GM21619 (cell line): ENCODE results near the gene ASS1.

ENCODE experiments used
- ATAC-seq: cut with Tn5 transposase; IDR thresholded peaks from one replicate; pipeline ENCODE4 v1.9.1; 2021; ENCODE audit not compliant: unreplicated experiment

Gene ASS1

DNA sequence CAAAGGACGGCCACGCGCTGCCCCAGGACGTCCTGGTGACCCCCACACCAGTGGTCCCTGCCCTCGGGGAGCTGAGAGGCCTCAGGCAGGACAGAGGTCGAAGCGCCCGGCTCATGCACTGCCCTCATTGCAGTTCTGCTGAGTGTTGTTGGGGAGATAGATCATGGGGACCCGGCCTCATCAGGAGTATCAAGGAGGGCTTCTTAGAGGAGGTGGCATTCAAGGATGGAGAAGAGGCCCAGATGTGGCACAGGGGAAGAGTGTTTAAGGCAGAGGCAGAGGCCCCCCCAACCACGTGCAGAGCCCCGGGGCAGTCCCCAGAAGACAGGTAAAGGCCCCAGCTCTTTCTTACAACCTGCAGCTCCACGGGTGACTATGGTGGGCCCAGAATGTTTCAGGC lies 26.2 kb downstream of the ASS1 start:
- no peak for ATAC-seq

DNA sequence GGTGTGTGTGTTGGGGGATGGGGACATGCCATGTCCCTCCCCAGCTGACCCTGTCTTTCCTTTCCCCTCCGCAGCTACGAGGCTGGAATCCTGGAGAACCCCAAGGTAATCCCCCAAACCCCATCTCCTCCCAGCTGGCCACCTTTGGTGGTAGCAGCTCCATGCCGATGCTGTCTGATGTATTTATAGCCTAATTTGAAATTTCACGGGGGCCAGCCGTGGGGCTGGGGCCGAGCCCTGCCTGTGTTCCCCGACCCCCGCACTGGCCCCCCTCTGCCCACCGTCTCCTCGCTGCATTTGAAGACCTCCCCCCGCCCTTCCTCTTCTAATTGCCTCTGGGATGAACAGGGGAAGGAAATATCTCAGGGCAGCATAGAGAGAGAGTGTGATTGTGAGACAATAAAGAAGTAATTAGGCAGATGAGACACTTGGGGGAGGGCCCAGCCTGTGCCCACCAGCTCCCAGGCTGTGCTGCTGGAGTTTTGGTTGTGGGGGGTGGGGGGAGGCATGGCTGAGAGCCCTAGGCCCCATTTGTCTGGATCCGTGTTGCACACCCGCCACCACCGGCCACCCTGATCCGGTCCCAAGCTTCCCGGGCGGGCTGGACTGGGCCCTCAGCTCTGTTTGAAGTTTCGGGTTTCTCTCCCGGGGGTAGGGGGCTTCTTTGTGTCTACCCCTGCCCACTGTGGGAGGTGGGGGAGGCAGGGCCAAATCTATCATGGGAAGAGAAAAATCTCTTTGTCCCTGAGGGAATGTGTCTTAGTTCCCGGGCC lies 26.8 kb downstream of the ASS1 start:
- ATAC-seq = no peak

DNA sequence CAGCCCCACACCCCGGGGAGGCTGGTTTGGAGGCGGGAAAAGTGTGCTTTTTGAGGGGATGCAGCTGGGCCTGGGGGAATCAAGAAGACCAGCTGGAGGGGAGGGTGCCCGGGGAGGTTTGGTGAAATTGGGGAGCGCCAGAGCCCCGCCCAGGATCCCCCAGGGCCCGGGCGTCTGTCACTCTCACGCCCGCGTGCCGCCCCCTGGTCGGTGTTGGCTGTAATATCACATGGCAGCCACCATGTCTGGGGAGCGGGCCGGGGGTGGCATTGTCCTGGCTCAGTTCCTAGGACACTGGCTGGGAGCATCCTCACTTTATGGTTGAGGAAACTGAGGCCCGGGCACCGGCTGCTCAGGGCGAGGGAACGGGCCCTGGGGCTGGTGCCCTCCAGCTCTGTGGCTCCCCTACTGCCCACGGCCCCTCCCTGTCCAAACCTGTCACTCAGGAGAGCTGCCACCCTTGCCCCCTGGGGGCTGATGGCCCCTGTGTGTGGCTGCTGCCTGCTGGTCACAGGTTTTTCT lies 27.5 kb downstream of the ASS1 start:
- ATAC-seq = no peak

DNA sequence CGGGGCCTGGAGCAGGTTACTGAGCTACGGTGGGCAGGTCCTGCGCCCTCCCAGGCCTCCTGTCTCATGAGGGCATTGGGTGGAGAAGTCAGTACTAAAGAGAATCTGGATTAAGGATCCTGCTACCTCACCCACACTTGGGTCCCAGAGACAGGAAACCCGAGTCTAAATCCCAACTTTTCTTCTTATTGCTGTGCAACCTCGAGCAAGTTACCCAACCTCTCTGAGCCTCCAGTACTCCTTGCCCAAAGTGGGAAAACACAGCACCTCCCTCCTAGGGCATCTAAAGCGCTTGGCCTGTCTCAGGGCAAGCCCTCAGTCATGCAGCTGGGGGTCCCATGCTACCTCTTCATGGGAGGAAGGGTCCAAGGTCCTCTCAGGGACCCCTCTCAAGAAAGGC lies 28.2 kb downstream of the ASS1 start:
- ATAC-seq = no peak

DNA sequence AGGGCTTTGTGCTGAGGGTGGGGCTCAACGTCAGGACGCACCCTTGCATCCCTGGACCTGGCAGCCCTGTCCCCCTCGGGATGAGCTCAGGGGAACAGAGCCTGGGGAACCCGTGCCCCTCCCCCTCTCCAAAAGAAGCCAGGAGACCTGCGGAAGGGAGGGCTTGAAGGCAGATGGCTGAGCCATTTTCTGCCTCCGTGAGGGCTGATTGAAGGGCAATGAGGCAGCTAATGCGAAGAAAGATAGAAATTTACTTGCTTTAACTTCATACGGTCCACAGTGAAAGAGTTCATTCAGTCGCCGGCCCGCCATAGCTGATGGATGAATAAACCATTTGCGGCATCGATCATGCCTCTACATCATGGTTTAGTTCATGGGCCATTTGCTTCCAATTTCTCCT lies 28.8 kb downstream of the ASS1 start:
- no peak for ATAC-seq

DNA sequence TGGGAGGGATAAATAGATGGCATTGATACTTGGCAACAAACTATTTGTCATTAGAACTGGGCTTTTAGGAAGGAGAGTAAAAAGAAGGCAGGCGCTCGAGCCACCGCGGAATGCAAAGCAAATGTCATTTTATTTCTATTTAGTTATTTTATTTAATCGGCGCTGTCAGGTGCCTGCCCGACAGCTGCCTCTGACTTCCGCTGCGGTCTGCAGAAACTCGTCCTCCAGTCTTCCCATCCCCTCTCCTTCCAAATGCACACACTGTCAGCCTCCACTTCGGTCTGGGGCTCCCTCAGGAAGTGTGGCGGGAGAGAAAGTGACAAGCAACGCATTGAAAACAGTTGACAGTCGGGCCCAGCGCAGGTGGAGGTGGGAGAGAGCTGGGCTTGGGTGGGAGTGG lies 29.3 kb downstream of the ASS1 start:
- ATAC-seq = no peak

DNA sequence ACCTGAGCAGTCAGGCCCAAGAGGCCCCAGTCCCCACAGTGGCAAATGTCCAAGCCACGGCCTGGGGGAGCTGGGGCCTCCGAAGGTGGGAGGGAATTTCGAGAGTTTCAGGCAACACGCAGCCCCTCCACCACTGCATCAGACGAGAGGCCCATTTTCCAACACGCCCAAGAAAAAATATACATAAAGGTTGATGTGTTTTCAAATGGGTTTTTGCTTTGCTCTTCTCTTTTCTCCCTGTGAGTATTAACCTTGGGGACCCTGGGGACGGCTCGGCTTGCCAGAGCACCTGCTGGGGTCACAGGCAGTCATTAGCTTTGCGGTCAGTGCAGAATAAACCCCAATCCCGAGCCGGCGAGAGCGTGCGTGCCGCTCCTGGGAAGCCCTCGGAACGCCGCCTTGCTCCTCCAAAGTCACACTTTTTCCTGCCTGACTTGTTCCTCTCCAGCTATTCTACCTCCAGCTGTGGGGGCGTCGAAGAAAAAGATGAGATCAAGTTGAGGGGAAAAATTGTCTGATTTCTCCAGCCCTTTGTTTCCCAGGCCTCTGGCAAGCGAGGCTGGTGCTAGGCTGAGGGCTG lies 31.5 kb downstream of the ASS1 start:
- ATAC-seq = no peak

DNA sequence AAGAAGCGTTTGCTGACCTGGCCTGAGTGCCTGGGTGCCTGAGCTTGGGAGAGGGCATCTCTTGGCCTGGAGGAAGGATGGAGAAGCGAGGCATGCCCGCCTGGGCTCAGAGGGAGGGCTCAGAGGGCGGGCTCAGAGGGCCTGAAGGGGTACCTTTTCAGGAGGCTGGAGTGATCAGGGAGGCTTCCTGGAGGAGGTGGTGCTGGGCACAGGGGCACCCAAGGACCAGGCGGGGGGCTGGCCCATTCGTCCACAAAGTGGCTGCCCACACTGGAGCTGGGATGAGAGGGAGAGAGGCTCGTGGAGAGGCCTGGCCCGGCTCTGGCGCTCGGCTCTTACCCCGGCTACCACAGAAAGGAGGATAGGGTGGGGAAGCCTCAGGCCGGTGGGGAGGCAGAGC lies 32.8 kb downstream of the ASS1 start:
- no peak for ATAC-seq

DNA sequence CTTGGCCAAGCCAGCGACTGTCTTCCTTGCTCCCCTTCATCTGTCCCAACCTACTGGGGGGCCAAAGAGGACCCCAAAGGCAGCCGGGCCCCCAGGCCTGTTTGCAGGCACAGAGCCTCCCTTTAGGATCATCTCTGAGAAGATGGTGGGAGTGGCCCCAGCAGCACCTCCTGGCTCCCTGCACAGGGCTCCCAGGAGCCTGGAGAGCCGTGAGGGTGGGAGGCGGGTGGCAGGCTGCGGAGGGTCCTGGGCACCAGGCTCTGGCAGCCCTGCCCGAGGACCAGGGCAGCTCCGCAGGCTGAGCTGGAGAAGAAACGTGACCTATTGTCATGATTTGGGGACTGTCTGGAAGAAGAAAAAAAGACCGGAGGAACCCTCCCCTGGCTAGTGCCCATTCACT lies 33.4 kb downstream of the ASS1 start:
- no peak for ATAC-seq

DNA sequence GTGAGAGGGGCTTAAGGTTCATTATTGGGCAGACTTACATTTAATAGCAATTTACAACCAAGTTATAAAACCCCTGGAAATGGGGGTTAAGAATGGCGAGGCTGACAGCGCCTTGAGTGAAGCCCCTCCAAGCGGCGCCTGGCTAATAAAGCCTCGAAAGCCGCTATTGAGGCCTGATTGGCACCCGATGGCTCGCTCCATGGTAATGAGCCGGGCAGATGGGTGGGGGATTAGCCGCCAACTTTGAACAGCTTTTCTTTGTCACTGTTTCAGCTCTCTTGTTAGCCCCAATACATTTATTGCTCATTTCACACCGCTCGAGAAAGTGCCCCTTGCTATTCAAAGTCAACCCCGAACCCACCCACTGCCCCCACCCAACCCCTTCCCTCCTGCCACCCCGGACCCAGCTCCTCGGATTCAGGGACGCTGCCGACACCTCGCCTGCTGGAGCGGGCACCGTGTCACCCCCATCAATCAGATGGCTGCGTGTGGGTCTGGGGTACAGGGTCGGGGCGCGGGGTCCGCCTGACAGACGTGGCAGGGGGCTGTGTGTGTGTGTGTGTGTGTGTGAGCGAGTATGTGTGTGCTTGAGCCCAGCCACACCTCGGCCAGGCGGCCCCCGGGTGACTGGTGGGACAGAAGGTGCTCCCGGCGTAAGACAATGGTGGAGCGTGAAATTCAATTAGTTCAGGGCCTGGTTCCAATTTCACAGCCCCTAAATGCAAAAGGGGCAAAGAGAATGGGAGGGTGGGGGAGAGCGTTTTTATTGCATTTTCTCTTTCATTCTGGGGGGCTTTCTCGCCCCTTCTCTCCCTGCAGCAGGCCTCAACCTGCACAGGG lies 34.2 kb downstream of the ASS1 start:
- no peak for ATAC-seq

DNA sequence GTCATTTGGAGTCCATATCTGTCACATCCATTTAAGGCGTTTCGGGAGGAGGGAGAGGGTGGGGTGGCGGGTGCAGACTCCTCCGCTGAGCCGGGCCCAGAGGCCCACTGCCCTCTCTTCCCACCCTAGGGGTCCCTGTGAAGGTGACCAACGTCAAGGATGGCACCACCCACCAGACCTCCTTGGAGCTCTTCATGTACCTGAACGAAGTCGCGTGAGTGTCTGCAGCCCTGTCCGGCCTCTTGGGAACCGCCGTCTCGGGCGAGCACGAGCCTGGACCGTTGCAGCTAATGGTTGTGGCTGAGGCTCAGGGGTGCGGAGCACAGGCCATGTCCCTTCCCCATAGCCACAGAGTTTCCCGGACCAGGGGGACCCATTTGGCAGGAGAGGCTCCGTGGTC lies 34.8 kb downstream of the ASS1 start:
- no peak for ATAC-seq

DNA sequence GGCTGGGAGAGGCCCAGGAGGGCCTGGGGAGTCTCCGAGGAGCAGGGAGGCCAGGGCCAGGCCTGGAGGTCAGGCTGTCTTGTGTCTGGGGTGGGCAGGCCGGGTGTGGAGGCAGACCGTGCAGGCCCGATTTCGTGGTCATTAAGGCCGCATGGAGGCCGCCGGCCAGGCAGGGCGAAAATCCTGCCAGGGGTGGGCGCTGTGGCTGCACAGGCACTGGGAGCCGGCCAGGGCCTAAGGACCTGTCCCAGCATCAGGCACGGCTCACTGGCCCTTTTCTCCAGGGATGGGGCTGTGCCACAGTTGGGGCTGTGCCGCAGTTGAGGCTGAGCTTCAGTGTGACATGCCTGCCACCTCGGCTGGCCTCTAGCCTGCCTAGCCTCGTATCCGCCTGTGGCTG lies 35.9 kb downstream of the ASS1 start:
- ATAC-seq = no peak

DNA sequence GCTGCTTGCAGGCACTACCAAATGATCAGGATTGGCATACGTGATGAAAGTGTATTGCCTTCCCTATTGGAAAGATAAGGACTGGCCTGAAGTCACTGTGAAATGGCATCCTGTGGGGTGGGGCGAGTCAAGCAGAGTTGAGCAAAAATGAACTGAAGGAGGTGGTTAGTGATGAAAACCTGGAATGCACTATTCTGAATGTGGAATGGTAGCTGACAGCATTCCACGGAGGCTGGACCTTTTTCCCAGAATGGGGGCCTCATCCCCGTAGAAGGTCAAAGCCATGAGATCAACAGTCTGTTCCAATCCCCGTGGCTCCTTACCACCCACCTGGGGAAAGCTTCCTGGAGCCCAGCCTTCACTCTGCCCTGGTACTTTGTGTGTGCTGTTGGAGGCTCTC lies 37.7 kb downstream of the ASS1 start:
- ATAC-seq = no peak

DNA sequence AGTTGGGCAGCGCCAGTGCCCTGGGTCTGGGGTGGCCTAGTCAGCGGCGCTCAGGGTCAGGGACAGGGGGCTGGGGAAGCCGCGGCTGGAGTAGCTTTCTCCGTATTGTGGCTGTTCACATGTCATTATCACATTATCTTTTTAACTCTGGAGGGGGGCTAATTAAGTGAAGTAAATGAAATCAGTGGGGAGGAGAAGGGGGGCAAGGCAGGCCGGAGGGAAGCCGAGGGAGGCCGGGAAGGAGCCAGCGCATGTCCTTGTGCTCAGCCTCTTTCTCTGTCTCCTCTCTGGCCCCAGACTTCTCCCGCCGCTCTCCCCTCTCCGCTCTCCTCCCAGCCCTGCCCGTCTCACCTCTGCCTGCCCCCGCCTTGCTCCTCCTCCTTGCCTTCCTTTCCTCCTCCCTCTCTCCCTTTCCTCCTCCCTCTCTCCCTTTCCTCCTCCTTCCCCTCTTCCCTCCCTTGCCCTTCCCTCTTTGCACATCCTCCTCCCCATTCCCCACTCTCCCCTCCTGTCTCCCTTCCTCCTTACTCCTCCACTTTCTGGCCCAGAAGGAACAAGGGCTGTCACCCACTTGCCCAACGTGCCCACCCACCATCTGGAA lies 38.7 kb downstream of the ASS1 start:
- ATAC-seq = no peak

DNA sequence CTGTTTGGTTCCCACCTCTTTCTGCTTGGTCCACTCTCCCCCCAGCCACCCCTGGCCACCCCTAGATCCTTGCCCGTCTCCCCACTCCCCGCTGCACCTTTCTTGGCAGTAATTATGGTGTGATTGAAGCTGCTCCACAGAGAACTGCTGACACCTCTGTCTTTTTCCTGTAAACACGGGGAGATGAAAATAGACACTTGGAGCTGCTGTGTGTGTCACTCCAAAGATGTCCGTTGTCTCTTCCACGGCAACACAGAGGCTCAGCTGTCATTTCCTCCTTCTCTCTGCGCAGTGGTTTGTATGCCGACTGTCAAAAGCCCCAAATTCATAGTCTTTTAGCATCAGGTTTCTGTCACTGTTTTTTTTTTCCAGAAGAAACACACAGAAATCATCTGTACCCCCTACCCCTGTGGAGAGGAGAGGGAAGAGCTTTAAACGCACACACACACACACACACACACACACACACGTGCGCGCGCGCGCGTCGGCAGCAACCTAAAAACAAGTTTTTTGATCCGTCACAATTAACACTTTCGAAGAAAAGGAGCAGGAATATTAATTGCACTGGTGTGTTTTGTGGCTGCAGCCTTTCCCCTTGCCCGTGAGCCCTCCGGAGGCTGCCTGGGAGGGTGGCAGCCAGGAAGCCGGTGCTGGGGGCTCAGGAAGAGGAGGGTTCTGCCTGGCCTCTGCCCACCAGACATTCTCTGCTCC lies 39.8 kb downstream of the ASS1 start:
- ATAC-seq = no peak

DNA sequence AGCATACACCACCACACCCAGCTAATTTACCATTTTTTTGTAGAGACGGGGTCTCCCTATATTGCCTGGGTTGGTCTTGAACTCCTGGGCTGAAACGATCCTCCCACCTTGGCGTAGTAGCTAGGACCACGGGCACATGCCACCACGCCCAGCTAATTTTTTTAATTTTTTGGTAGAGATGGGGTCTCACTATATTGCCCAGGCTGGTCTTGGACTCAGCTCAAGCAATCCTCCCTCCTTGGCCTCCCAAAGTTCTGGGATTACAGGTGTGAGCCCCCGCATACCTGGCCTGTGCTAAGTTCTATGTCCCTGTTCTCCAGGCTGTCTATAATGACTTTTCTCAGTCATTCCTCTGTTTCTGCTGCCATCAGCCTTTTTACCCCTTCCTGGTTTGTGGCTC lies 41.3 kb downstream of the ASS1 start:
- no peak for ATAC-seq

DNA sequence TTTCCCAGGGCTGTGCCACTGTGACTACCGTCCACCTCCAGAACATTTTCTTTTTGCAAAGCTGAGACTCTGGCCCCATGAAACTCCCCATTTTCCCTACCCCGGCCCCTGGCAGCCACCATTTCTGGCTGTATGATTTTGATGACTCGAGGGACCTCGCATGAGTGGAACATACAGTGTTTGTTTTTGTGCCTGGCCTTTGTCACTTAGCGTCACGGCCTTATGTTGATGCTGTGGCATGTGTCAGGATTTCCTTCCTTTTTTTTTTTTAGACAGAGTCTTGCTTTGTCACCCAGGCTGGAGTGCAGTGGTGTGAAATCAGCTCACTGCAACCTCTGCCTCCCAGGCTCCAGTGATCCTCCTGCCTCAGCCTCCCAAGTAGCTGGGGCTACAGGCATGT lies 42.7 kb downstream of the ASS1 start:
- ATAC-seq = no peak

DNA sequence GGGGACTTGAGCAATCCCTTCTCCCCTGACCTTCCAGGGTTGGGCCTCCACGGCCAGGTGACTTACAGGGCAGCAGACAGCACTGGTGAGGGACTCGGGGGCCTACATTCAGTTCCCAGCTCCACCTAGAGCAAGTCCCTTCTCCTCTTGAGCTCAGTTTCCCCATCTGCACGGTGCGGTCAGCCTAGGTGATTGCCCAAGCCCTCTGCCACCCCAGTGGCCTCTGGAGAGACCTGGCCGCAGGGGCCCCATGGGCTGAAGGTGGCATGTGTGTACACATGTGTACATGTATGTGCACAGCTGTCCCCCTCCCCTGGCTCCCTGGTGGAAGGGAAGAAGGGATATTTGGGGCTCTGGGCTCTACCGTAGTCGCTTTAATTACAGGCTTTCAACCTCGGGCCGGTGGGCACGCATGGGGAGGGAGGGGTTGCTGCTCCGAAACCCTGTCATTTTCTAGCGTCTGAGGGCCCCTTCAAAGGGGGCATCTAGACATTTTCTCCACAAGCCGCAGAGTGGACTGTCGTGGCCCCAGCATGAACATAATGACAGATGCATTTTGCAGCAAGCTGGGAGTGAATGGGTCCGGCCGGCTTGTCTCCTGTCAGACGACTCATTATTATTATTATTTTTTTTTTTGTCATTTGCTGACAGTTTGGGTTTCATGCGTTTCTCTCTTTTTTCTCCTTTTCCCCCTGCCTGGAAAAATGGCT lies 44.0 kb downstream of the ASS1 start:
- ATAC-seq = no peak

DNA sequence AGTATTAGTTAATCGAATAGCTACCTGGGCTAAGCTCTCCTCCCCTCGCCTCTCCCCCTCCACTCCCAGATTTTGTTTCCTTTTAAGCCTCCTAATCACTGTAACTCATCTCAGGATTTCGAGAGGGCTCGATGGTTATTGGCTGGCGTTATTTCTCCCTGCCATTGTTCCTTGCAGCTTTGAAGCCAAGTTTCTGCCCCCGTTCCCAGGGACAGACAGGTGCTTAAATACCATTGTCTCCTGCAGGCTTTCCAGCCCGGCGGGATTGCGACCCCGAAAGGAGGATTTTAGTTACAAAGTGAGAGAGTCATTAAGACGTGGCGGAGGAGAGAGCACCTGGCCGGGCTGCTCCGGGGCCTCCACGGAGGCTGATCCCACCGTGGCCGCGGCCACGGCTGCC lies 46.2 kb downstream of the ASS1 start:
- no peak for ATAC-seq

DNA sequence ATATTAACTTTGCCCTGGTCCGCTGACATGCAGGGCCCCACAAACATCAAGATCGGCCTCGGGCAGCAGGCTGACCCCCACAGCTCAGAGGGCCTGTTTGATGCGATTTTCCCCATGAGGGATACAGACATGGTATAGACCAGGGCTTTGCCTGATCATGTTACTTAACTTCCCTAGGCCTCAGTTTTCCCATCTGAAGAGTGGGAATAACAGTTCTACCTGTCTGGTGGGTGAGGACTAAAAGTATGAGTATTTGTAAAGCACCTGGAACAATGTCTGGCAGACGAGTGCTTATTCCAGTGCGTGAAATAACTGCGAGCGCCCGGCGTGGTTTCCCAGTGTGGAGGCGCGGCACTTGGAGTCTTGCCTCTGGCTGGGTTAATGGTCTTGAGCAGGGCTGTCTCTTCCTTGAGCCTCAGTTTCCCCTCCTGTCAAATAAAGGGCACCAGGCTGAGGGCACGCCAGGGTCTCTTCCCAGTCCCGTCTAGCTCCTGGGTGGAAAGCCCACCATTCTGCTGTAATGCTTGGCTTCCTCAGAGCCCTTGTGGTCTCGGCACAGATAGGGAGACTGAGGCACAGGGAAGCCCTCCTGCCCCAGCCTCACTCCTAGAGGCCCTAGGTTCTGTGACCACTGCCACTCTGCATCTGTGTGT lies 47.2 kb downstream of the ASS1 start:
- no peak for ATAC-seq
